Stimulated activated CD8-positive, alpha-beta memory T cell treated with anti-CD3 and anti-CD28 coated beads, Interleukin-15, amount 100 ng/mL, for 48 hours (primary cell): ENCODE data around the gene KLK10.
"Not testable (repeated sequence)": the region's sequence is repeated elsewhere in the genome, so short reads cannot be mapped to it uniquely, and the experiment has no call there.

Source experiments
- DNase-seq, 2 donors: peaks; one replicate each; pipeline ENCODE4 v3.0.0-alpha.2; 2020; ENCODE audit warnings: low read depth in 2 of 2

KLK10 gene

DNA sequence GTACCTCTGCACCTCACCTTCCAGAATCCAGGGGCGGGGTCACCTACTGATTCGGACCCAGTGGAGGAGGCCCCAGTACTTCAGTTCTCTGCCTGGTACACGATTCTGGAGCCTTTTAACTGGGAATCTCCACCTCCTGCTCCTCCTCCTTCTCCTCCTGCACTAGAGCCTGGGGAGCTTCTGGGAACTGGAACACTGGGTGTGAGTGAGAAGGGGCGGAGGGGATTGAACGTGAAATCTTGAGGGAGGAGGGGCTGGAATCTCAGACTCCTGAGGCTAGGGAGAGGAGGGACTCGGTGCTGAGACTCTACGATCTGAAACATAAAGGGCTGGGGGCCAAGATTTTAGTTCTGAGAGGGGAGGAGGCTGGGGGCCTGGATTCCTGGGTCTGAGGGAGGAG lies 18.0 kb downstream of the KLK10 start, which contains the start of gene KLK8:
Gene KLK8 (minus strand): TSS at position 90 of the 400 bp plus-strand sequence. CDS start 437 bp downstream, outside the sequence.
- DNase-seq, result no peak

DNA sequence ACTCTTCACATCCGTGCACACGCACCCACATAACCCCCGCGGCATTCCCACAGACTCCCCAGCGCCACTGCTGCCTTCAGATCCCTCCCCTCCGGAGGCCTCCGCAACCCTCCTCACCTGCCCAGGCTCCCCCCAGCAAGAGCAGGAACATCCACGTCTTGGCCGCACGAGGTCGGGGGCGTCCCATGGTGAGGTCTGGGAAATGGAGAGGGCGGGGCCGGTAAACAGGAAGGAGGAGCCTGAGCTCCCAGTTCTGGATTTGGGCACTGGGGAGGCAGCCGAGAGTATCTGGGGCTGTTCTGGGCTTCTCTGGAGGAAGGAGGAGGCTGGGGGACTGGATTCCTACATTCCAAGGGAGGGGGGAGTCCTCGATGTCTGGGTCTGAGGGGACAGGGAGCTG lies 18.5 kb downstream of the KLK10 start:
- DNase-seq, result no peak

DNA sequence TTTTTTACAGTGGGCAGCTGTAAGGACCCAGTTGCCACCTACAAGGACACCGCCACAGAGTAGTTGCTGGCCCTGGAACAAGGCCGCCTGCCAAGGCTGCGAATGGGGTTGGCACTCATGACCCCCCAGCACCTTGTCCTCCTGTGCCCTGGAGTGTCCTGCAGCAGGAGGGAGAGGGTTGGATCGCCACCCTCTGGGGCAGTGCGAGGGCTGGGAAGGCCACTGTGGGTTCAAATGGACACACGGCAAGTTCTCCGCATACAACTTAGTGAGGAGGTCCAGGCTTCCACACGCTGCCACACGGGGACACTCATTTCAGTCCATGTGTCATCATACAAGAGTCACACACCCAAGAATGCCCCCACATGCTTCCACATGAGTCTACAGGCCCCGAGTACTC lies 19.1 kb downstream of the KLK10 start:
- DNase-seq, result no peak

DNA sequence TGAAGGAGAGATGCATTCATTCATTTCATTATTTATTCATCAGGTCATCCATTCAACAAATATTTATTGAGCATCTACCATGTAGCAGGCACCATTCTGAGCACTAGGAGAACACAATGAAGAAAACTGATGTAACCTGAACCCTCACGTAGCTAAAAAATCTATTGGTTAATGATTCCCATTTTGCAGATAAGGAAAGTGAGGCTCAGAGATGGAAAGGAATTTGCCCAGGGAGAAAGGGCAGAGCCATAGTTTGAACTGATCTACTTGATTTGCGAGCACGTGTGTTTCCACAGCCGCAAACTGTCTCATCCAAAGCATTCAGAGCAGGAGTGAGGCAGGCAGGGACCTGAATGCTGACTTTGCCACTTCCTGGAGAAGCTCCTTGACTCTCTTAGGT lies 20.8 kb downstream of the KLK10 start:
- no peak for DNase-seq

DNA sequence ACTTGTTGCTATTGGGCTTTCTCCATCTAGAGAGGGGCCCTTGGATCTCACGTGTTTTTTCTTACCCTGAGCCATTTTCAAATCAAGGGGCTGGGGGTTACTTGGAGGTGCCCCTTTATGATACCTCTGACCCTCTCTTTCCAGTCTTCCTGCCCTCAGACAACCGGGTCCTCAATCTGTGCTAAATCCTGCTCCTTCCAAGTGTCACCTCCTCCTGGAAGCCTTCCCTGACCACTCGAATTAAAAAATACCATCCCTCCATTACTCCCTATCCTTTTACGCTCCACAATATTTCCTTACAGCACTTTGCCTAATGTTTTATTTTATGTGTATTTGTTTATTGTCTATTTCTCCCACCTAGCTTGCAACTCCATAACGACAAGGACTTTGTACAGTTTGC lies 21.4 kb downstream of the KLK10 start:
- DNase-seq, result no peak

DNA sequence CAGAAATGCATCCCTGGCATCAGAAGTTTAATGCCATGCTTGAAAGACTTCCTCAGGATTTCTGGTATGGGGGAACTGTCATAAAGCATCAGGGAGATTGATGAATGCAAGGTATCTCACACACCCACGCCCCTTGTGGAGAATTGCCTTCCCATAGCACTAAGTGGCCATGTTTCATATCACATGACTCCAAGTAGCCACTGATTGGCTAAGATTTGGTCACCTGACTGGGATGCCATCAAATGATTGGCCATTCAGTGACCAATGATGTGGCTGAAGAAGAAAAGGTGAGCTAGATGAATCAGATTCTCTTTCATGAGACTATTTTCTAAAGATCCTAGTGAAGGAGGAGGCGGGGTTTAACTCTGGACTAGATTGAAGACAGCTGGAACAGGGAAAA lies 25.4 kb downstream of the KLK10 start:
- no peak for DNase-seq

DNA sequence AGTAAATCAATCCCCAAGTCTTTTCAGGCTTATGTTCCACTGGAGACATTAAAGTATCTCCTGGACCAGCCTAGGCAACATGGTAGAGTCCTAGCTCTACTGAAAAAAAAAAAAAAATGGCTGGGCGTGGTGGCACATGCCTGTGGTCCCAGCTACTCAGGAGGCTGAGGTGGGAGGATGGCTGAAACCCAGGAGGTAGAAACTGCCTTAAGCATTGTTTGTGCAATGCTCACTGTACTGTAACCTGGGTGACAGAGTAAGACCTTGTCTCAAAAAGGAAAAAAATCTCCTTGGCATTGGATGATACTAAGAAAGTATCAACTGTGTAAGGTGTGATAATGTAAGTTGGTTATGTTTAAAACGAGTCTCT lies 26.9 kb downstream of the KLK10 start:
- DNase-seq, result no peak

DNA sequence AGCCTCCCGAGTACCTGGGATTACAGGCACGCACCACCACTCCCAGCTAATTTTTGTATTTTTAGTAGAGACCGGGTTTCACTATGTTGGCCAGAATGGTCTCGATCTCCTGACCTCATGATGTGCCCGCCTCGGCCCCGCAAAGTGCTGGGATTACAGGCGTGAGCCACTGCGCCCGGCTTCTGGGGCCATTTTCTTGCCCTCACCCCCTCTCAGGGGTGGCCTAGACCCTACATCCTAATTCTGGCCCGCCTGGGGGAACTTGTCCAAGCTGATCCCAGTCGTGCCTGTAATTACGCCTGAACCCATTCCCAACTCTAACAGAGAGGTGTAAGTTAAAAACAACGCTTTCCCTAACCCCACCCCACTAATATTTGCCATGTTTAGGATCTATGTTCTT lies 35.1 kb downstream of the KLK10 start:
- DNase-seq, result not testable (repeated sequence)

DNA sequence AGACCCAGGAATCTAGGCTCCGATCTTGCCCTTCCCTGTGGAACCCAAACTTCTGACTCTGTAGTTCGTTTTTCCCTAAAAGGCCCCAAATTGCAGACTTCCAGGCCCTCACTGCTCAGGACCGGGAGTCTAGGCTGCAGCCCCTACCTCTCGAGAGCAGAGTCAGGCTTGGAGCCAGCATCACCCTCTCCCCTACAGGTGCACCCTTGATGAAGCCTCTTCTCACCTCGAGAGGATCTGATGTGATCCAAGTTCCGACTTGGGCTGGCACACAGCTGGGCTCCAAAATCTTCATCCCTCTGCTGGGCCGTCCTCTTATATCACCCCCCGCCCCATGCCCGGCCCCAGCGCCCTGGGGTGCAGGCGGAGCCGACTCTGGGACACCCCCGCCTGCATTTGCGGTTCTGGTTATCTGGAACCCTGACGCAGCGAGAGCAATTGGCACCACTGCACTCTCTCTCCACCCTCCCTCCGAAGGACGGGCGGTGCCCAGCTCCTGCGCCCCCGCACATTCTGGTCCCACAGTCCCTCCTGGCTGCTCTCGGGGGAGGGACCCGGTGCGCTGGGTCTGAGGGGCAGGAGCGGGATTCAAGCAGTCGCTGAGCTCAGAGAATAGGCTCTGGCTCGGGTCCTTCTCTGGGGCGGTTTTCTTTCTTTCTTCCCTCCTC lies 35.8 kb downstream of the KLK10 start, which contains the start of gene KLK7:
Gene KLK7 (minus strand): TSS at position 293 of the 668 bp plus-strand sequence. CDS start 1,518 bp downstream, outside the sequence.
- no peak for DNase-seq

DNA sequence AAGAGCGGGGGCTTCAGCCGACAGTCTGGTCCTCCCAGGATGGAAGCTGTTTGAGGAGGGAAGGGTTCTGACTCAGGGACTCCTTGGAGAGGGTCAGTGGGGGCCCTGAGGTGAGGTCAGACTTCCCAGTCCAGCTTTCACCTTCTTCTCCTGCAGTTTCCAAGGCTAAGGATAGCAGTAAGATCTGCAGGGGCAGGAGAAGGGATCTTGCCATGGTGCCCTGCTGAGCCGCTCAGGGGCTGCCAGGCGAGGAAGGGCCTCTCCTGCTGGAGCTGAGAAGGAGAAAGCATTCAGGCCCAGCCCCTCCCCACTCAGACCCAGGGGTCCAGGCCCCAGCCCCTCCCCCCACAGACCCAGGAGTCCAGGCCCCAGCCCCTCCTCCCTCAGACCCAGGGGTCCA lies 37.3 kb downstream of the KLK10 start:
- no peak for DNase-seq

DNA sequence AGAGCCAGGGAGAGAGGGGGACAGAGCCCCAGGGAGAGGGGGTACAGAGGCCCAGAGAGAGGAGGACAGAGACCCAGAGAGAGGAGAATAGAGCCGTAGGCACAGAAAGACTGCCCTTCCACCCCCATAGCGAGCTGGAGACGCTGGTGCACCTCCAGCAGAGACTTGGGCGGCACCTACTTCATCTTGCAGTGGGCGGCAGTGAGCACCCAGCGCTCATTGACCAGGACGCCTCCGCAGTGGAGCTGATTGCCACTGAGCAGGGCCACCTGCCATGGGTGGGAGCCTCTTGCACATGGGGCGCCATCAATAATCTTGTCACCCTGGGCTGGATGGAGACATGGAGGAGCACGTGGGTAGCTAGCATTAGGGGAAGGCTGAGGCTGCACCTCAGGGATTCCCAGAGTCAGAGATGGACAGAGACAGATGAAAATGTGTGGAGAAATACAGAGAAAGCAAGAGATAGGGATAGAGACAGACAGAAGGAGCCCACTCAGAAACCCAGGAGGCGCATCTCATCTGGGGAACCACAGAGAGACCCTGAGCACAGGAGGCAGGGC lies 37.8 kb downstream of the KLK10 start:
- DNase-seq, result no peak

DNA sequence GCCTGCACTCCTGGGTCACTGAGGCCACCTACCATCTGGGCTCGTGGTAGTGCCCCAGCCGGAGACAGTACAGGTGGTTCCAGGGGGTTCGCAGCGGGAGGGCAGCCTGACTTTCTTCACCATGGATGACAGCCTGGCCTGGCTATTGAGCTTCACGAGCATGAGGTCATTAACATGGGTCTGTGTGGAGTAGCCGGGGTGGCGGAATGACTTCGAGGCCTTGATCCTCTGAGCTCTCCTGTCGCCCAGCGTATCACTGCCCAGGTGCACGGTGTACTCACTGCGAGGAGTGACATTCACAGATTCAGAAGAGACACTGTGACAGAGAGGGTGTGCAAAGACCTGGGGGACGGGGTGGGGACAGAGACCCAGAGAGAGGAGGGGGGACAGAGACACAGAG lies 39.3 kb downstream of the KLK10 start:
- DNase-seq, result no peak

DNA sequence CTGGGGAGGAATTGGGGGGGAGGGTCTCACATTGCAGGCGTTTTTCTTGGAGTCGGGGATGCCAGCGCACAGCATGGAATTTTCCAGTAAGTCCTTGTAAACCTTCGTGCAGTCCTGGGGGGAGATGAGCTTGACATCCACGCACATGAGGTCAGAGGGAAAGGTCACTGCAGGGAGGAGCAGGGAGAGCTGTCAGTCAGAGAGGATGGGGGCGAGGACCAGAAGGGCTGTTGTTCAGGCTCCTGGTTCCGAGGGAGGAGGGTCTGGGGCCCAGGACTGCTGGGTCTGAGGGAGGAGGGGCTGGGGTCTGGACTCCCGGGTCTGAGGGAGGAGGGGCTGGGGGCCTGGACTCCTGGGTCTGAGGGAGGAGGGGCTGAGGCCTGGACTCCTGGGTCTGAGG lies 39.8 kb downstream of the KLK10 start:
- DNase-seq, result no peak

DNA sequence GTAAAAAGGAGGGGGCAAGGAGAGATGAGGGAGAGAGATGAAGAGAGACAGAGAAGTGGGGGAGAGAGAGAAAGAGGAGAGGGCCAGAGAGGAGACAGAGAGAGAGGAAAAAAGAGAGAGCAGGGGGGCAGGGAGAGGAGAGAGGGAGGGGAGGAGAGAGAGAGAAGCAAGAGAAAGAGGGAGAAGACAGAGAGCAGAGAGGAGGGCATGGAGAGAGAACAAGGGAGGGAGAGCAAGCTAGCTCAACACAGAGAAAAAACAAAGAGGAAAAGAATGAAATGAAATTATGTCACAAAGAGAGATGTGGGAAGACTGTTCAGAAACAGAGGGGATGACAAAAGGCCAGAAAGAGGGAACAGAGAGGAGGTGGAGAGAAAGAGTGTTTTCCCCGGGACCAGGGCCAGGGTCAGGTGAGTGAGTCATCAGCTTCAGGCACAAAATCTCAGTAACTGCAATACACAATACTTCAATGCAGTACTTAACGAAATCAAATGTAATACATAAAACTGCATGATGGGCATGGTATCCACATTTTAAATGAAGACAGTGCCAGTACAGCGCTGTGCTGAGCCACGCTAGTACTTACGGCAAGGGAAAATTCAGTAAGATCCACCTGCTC lies 40.6 kb downstream of the KLK10 start:
- no peak for DNase-seq

DNA sequence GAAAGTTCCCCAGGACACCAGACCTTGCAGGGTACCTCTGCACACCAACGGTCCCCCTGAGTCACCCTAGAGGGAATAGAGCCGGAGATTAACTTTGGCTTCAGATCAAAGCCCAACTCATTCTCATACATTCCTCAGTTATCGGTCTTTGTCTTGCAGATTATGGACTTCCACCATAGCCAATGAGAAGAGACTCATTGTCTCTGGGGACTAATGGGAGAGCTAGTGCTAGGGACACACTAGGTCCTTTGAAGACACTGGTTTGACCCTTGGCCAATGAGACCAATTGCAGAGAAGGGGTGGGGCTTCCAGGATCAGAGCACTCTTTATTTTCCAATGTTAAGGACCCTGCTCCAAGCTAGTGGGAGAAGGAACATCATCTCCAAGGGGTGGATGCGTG lies 41.9 kb downstream of the KLK10 start:
- DNase-seq, result no peak

DNA sequence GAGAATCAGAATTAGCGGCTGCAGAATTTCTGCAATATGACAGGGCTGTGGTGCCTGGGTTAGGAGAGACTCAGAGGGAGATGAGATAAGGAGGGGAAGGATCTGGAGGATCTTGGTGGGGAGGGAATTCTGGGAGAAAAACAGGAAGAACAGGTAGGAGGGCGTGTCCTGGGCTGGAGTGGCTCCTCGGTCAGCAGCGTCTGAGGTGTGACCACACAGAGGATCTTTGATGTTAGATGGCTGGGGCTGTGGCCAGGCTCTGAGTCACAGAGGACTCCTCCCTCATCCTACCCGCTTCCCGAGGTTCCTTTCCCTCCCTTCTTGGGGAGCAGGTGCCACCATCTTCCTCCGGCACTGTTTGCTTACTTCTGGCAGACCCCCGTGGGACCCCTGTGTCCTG lies 43.7 kb downstream of the KLK10 start:
- DNase-seq, result no peak

DNA sequence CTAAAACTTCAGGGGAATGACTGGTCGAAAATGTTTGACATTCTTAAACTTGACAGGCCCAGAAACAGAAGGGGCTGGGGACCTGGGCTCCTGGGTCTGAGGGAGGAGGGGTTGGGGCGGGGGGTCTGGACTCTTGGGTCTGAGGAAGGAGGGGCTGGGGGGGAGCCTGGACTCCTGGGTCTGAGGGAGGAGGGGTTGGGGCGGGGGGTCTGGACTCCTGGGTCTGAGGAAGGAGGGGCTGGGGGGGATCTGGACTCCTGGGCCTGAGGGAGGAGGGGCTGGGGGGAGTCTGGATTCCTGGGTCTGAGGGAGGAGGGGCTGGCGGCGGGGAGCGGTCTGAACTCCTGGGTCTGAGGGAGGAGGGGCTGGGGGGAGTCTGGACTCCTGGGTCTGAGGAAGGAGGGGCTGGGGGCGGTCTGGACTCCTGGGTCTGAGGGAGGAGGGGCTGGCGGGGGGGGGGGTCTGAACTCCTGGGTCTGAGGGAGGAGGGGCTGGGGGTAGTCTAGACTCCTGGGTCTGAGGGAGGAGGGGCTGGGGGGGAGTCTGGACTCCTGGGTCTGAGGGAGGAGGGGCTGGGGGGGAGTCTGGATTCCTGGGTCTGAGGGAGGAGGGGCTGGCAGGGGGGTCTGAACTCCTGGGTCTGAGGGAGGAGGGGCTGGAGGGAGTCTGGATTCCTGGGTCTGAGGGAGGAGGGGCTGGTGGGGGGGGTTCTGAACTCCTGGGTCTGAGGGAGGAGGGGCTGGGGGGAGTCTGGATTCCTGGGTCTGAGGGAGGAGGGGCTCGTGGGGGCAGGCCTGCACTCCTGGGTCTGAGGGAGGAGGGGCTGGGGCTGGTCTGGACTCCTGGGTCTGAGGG lies 44.6 kb downstream of the KLK10 start:
- no peak for DNase-seq

DNA sequence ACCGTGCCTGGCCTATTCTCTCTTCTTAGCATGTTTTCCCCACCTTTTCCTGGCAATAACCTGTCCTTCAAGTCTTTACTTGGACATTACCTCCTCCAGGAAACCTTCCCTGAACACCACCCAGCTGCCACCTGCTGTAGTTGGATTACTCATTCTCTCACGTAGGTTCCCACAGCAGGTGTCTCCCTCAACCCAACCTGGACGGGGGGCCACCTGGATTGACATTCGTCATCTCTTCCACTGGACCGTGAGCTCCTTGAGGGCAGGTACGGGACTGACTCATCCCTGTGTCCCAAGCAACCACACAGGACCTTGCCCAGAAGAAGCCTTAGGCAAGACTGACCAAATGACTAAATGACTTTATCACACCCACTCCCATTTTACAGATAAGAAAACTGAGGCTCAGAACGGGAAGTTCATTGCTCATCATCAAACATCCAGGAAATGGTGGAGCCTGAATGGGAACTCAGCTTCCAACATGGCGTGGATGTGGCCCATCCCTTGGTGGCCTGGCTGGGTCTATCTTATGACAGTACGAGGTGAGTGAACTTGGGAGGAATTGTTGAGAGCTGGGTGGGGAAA lies 46.6 kb downstream of the KLK10 start:
- no peak for DNase-seq

DNA sequence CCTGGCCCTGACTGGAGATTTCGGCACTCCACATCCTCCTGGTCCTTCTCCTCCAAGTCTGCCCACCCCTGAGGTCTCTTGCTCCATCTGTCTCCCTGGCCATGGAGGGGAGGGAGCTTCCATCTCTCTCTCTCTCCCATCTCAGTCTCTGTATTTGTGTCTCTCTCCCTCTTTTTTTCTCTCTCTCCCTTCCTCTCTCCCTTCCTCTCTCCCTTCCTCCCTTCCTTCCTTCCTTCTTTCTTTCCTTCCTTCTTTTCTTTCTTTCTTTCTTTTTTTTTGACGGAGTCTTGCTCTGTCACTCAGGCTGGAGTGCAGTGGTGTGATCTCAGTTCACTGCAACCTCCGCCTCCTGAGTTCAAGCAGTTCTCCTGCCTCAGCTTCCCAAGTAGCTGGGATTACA lies 49.7 kb downstream of the KLK10 start:
- DNase-seq, result not testable (repeated sequence)

DNA sequence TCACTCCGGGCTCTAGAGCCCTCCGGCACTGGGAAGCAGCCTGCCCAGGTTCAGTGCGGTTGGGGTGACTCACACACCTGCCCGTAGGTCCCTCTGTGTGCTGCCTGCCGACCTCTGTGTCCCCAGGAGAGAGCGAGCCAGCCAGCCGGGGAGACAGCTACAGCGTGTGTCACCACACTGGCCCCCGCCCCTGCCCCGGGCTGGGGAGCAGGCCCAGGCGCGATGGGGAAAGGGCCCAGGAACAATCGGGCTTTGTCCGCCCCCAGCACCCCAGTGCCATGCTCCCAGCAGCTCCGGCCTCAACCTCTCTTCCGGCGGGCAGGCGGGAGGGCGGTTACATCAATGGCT lies 50.1 kb downstream of the KLK10 start, which contains the start of gene KLK6:
Gene KLK6 (minus strand): TSS at position 179 of the 348 bp plus-strand sequence. CDS start 1,487 bp downstream, outside the sequence.
- DNase-seq, result no peak

DNA sequence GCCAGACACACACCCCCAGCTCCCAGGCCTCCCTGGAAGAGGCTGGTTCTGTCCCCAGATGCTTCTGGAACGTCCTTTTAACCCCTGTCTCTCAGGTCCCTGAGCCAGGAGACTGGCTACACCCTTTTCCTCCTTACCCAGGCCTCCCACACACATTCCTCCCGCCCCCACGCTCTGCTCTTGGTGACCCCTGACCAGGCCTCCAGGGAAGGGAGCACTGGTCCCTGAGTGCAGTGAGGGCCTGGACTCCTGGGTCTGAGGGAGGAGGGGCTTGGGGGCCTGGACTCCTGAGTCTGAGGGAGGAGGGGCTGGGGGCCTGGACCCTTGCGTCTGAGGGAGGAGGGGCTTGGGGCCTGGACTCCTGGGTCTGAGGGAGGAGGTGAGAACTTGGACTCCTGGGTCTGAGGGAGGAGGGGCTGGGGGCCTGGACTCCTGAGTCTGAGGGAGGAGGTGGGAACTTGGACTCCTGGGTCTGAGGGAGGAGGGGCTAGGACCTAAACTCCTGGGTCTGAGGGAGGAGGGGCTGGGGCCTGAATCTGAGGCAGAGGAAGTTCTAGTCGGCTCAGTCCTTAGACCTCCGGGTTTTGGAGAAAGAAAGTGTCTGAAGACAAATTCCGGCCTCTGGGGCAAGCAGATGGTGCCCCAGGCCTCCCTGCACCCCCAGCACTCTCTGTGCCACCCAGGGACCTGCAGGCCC lies 50.6 kb downstream of the KLK10 start:
- DNase-seq, result no peak
